Activated CD8-positive, alpha-beta memory T cell treated with anti-CD3 and anti-CD28 coated beads for 4 hours (primary cell): Measurements from ENCODE around the gene PURA.
A peak's percentile ranks its signal among the peaks of the same experiment; 100 is the strongest.

Experiments
- DNase-seq, 2 donors: peaks; one replicate each; pipeline ENCODE4 v3.0.0-alpha.2; 2020; ENCODE audit warnings: low read depth in 2 of 2

Gene PURA

DNA sequence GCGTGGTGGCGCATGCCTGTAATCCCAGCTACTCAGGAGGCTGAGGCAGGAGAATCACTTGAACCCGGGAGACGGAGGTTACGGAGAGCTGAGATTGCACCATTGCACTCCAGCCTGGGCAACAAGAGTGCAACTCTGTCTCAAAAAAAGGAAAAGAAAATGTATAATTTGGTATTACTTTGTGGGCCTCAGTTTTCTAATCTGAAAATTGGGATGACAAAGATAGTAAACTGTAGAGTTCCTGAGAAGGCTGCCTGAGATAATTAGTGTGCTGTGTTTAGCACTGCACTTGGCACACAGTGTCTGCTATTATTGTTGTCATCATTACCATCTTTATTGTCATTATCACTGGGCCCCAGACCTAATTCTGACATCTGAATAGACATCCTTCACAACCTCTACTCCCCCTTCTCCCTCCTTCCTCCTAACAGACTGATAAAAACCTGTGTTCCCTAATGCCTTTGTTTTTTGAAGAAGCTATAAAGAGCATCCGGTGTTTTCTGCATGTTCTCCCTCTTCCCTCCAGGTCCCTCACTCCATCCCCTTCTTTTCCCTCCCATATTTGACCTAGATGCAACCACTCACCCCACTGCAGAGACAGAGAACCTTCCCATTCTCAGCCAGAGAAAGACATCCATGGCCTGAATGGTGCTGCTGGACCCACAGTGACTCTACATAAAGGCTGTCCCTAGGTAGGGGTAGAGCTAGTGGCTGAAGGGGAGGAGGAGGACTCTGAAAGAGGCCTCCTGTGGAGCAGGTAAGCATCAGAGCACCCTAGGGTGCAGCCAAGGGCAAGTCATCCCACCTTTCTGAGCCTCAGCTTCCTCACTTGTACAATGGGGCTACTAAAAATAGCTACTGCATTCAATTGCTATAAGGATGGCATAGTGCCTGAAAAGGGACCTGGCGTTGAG lies 45.4 kb downstream of the PURA start:
- no peak for DNase-seq

DNA sequence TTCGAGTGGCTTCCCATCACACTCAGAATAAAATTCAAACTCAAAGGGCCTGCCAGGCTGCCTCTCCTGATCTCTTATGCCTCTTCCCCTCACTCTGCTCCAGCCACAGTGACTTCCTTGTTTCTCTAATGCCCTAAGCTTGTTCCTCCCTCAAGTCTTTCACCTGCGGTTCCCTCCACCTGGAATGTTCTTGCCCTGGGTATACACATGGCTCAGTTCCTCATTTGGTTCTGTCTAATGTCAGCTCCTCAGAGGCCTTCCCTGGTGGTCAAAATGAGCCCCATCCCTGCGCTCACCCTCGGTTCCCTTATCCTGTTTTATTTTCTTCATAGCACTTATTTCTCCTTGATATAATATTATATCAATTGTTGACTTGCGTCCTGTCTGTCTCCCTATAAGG lies 48.4 kb downstream of the PURA start:
- DNase-seq: no peak

DNA sequence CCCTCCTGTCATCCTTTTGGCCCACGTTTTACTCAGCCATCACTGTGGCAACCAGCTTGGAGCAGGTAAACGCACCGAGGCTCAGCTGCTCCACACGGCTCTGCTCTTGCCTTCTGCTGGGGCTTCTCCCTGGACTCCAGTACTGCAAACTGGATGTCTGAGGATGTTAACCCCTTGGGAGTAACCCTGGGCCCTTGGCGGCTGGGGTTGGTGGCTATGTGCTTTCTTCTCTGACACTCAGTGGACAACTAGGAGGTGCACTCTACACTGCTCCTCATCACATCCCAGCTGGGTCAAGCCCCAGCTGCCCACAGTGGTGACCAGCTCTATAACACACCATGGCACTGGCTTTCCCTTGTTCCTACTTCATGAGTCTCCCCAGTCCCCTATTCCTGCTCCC lies 48.9 kb downstream of the PURA start:
- DNase-seq: no peak

DNA sequence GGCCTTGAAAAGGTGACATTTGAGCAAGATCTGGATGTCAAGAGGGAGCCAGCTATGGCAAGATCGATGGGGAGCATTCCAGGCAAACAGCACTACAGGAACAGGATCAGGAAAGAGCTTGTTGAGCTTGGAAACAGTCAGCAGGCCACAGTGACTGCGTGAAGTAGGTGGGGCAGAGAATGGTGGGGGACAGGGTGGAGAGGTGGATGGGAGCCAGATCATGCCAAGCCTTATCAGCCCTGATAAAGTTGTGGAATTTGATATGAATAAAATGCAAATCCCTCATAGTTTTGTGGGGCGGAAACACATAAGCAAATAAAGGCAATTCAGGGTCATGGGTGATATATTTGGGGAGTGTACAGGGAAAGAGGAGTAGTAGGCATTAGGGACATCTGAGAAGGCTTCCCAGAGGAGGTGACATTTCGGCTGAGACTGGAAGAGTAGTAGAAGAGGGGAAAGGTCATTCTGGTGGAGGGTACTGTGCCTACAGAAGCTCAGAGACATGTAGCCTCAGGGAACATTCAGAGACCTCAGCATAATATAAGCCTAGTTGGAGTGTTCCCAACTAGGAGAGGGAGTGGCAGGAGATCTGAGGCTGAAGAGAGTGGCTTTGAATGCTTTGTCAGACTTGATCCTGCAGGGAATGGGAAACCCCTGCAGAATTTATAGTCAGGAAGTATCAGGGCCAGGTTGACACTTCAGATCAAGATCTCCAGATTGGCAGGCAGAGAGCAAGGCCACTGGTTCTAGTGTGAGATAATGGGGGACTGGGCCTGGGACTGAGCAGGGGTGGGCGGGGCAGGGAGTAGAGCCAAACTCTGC lies 51.4 kb downstream of the PURA start:
- DNase-seq: no peak

DNA sequence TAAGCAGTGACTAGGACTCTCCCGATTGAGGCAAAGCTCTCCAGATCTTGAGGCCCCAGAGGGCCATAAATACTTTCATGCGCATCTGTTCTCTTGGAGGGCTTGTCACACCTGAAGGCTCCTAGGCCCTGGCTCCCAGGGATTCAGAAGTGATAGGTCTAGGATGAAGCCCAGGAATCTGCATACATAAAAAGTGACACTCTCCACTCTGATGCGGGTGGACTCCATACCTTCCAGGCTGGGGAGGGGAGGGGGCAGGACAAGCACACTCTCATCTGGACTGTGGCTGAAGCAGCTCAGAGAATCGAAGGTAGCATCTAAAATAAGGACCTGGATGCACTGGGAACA lies 52.0 kb downstream of the PURA start:
- no peak for DNase-seq

DNA sequence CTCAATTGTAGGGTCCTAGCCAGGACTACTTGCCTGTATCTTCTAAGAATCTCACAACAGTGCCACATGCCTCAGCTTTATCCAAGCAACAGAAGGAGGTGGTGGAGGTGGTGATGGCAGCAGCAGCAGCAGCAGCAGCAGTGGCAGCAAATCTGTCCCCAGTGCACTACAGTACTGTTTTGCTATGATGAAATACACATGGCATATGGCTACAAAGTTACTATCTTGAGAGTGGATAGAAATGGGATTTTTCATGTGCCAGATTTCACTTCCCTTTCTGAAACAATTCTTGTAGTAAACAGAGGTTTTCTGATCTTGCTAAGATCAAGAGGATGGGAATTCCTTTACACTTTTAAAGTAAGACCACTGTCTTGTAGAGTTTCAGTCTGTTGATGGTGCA lies 53.0 kb downstream of the PURA start:
- DNase-seq: no peak

DNA sequence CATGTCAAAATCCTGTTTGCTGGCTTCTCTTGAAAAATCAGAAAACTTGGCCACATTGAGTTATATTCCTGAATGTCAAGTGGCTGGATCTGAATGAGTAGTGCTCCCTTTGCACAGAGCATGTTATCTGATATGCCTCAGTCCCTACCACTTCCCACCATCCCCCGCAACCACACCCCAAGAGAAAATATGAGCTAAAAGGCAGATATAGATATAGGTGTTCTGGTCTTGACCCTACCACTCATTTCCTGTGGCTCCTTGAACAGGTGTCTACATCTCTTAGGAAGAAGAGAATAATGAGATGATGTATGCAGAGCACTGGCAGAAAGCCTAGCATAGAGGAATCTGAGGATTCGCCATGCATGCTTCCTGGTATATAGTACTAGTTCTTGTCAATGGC lies 54.5 kb downstream of the PURA start:
- no peak for DNase-seq

DNA sequence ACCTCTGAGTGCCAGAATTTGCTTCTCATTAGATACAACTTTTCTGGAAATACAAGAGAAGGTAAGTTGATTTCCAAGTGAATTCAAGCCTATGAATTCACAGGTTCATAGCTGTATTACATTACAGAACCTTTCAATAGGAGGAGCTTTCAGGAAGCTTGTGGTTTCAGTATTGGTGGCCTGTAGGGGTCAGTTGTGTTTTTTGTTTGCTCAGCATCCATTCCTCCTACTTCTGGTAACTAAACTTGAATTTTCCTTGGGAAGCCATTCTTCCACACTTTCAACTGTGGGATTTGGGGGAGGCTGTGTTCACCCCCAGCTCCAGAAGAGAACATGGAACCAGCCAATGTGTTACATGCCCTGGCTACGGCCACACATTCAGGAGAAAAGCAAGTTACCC lies 55.5 kb downstream of the PURA start:
- DNase-seq: no peak

DNA sequence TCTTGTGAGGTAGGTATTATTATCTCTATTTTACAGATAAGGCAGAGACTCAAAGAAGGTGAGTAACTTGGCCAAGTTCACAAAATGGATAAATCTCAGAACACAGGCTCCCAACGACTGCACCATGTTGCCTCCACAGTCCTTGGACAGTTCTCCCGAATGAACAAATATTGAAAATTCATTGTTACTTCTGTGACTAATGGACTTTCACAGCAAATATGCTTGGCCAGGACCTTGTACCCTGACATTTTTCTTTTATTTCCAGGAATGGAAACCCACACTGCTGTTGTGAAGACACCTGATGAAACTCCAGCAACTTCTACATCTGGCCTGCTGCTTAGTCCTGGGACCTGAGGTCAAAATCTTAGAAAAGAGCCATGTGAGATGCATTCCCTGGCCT lies 58.6 kb downstream of the PURA start:
- no peak for DNase-seq

DNA sequence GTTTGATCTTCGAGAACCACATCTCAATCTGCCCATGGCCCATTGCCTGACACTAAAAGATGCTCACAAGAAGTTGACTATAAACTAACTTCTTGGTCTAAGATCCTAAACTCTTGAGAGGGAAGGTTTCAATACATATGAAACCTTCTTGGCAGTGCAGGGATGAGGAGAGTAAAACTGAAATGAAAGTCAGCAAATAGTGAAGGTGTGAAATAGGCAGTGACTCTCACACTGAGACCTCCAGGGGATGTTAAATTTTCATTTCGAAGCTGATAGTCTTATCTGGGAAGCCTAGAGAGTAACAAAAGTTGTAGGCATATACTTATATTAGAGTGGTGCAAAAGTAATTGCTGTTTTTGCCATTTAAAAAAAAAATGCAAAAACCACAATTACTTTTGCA lies 60.1 kb downstream of the PURA start:
- DNase-seq: no peak

DNA sequence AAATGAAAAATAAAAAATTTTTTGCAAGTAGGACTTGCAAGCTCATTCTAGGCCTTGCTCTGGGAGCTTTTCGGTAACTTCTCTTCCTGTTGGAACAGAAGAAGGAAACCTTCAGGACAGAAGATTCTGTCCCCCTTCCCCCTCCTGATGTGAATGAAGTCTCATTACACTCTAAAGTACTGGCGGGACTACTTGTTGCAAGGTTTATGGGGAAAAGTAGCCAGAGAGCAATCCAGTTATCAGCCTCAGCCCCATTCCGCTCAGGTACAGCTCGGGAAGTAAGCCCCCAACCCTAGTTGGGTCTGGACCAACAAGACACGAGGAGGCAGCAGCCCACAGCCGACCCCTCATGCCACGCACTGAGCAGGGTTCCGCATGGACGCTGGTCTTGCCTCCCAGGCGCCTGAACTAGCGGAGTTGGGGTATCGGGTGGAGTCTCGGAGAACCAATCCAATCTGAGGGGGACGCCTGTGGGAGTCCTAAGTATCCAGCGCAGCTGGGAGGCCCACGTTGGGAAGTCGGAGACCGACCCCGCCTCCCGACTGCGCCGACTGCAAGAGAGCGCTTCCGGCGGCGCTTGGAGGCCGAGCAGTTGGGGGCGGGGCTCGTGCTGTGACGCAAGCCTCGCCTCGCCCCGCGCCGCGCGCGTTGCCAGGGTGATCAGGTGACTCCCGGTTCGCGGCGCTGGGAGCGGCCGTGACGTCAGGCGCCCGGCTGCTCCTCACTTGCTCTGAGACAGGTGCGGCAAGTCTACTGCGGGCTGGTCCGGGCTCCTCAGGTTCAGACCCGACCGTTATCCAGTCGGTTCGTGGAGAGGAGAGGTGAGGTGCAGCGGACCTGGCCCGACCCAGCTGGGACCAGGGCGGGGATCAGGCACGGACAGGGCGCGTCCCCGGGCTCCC lies 60.8 kb downstream of the PURA start, which contains the start of gene CYSTM1:
Gene CYSTM1 (plus strand): TSS at position 724 of the 902 bp plus-strand sequence. CDS start 19,278 bp downstream, outside the sequence.
- peak; percentile 85 to 87 for DNase-seq
